Vagina (tissue), 2 donors: ENCODE results near the gene PTPN1. TPM values are rescaled to one million over a fixed set of nuclear protein-coding genes. Genes with fewer than 3 reads are reported as not detected.

Experiments used
- DNase-seq, 2 donors: peaks; one replicate each; pipeline ENCODE4 v3.0.0-alpha.2; 2017; ENCODE audit errors: extremely low spot score in 2 of 2
- H3K27ac ChIP-seq: fragments of 200-600 bp; sonication (generic); one replicate; pipeline ENCODE4 v1.5.1; 2019
- H3K27me3 ChIP-seq: fragments of 200-600 bp; sonication (generic); one replicate; pipeline ENCODE4 v1.5.1; 2019
- H3K36me3 ChIP-seq, 2 donors: fragments of 200-600 bp; sonication (generic); one replicate each; pipeline ENCODE4 v1.5.1; 2017 to 2019
- H3K4me1 ChIP-seq: fragments of 200-600 bp; sonication (generic); one replicate; pipeline ENCODE4 v1.5.1; 2019
- H3K4me3 ChIP-seq, 2 donors: fragments of 200-600 bp; sonication (generic); 1 replicate in 1 of 2; 2 replicates in 1 of 2; pipeline ENCODE4 v1.5.1; 2016 to 2019
- H3K9me3 ChIP-seq: fragments of 200-600 bp; sonication (generic); one replicate; pipeline ENCODE4 v1.5.1; 2019
- CTCF ChIP-seq, 3 experiments: fragments of 450-650 bp in 2 of 3; fragments of 200-600 bp in 1 of 3; sonication (generic) in 1 of 3; IDR thresholded peaks; one replicate each; pipeline ENCODE4 v1.5.1; 2017 to 2019; ENCODE audit warnings: antibody characterized with exemption in 3 of 3, mild to moderate bottlenecking in 2 of 3, moderate library complexity in 2 of 3
- POLR2A ChIP-seq, 2 donors: fragments of 450-650 bp; IDR thresholded peaks; one replicate each; pipeline ENCODE4 v1.6.1; 2017; ENCODE audit warnings: antibody characterized with exemption in 2 of 2, mild to moderate bottlenecking in 2 of 2, moderate library complexity in 2 of 2
- POLR2AphosphoS5 ChIP-seq, 2 donors: sonication (generic); formaldehyde crosslinking; IDR thresholded peaks; one replicate each; pipeline ENCODE4 v1.9.0; 2017; ENCODE audit warnings: antibody characterized with exemption in 2 of 2, mild to moderate bottlenecking in 2 of 2, low read depth in 1 of 2; ENCODE audit not compliant: insufficient read depth in 1 of 2
- intact Hi-C: fragments of 100-400 bp; cut with DNase I; formaldehyde crosslinking; loops from one replicate; pipeline ENCODE4 v1.15.1; 2023
- total RNA-seq: library from RNA; depleted of rRNA; stranded (reverse); fragments of >200 nt; gene quantifications from one replicate; pipeline ENCODE4 v1.2.3, GENCODE V29; 2016

PTPN1 gene
- total RNA-seq, 1 donor from 2014 or later = 25.3 TPM

- TF ChIP-seq CTCF (IDR thresholded peaks at IDR 0.05) = no peak
- no peak for TF ChIP-seq POLR2AphosphoS5 (IDR thresholded peaks at IDR 0.05; ENCODE audit: insufficient read depth in 1 of 2, low read depth in 1 of 2)
- TF ChIP-seq POLR2A (IDR thresholded peaks at IDR 0.05) = no peak
- peaks cover 0 to 27% of the 10 kb centered on the region in 2 donors for H3K36me3 ChIP-seq
- intact Hi-C loops = no loop called here
These were observed 80.1 kb downstream of the PTPN1 start for GRCh38 chr20:50590348-50590664.

GRCh38 chr20:50591233-50591852 lies 81.2 kb downstream of the PTPN1 start:
- peaks cover 0 to 17% of the 10 kb centered on the region in 2 donors for H3K36me3 ChIP-seq
- intact Hi-C loops = no loop called here
- no peaks in the 10 kb centered on the region for H3K27me3 ChIP-seq
- H3K4me3 ChIP-seq = no peak overlapping the region
- no peak overlapping the region for H3K27ac ChIP-seq
- peaks cover 23% of the 10 kb centered on the region for H3K4me1 ChIP-seq
- DNase-seq = no peak
- H3K9me3 ChIP-seq = no peaks in the 10 kb centered on the region
- TF ChIP-seq POLR2A (IDR thresholded peaks at IDR 0.05) (no peak), CTCF (IDR thresholded peaks at IDR 0.05) (no peak), POLR2AphosphoS5 (IDR thresholded peaks at IDR 0.05; ENCODE audit: insufficient read depth in 1 of 2, low read depth in 1 of 2) (no peak)

More at GRCh38 chr20:50590348-50590664, 80.1 kb downstream of the PTPN1 start:
- no peaks in the 10 kb centered on the region for H3K27me3 ChIP-seq
- no peaks in the 10 kb centered on the region for H3K9me3 ChIP-seq
- H3K4me1 ChIP-seq = peaks cover 29% of the 10 kb centered on the region
- H3K27ac ChIP-seq = no peak overlapping the region
- no peak overlapping the region for H3K4me3 ChIP-seq
- no peak for DNase-seq

GRCh38 chr20:50592282-50593004 lies 82.3 kb downstream of the PTPN1 start:
- H3K27me3 ChIP-seq = no peaks in the 10 kb centered on the region
- no peak for DNase-seq
- H3K27ac ChIP-seq = peak overlapping the region; percentile 17
- H3K9me3 ChIP-seq = no peaks in the 10 kb centered on the region
- peaks cover 23% of the 10 kb centered on the region for H3K4me1 ChIP-seq
- peaks cover 0 to 6% of the 10 kb centered on the region in 2 donors for H3K36me3 ChIP-seq
- H3K4me3 ChIP-seq = no peak overlapping the region
- TF ChIP-seq POLR2AphosphoS5 (IDR thresholded peaks at IDR 0.05; ENCODE audit: insufficient read depth in 1 of 2, low read depth in 1 of 2) = peak in 1 of 2 donors; percentile 40
- no peak for TF ChIP-seq CTCF (IDR thresholded peaks at IDR 0.05)
- intact Hi-C loops = no loop called here

GRCh38 chr20:50593005-50593335 lies 82.8 kb downstream of the PTPN1 start:
- DNase-seq = no peak
- Histone ChIP-seq H3K36me3 (peaks cover 0 to under 1% of the 10 kb centered on the region in 2 donors), H3K9me3 (no peaks in the 10 kb centered on the region), H3K27ac (no peak overlapping the region), H3K27me3 (no peaks in the 10 kb centered on the region), H3K4me3 (no peak overlapping the region), H3K4me1 (peaks cover 19% of the 10 kb centered on the region)
- TF ChIP-seq CTCF (IDR thresholded peaks at IDR 0.05) (no peak), POLR2A (IDR thresholded peaks at IDR 0.05) (no peak), POLR2AphosphoS5 (IDR thresholded peaks at IDR 0.05; ENCODE audit: insufficient read depth in 1 of 2, low read depth in 1 of 2) (no peak)
- intact Hi-C loops = no loop called here

GRCh38 chr20:50594231-50594590 lies 84.0 kb downstream of the PTPN1 start:
- H3K27ac ChIP-seq = no peak overlapping the region
- H3K27me3 ChIP-seq = no peaks in the 10 kb centered on the region
- no peaks in the 10 kb centered on the region for H3K36me3 ChIP-seq
- H3K4me3 ChIP-seq = no peak overlapping the region
- peaks cover 15% of the 10 kb centered on the region for H3K4me1 ChIP-seq
- no peaks in the 10 kb centered on the region for H3K9me3 ChIP-seq
- DNase-seq = no peak
- intact Hi-C loops = no loop called here
- TF ChIP-seq CTCF (IDR thresholded peaks at IDR 0.05) (no peak), POLR2AphosphoS5 (IDR thresholded peaks at IDR 0.05; ENCODE audit: insufficient read depth in 1 of 2, low read depth in 1 of 2) (no peak), POLR2A (IDR thresholded peaks at IDR 0.05) (no peak)
